Measurements from ENCODE around the gene MIX23. TPM values are rescaled to one million over a fixed set of nuclear protein-coding genes. Genes with fewer than 3 reads are reported as not detected.

MIX23 gene
- total RNA-seq, 1 donor from 2014 or later = 104 TPM

- Histone ChIP-seq H2AFZ (replicated peaks) (no peak overlapping the region), H3K9me3 (ENCODE audit: low read depth) (no peaks in the 10 kb centered on the region), H3K27me3 (no peaks in the 10 kb centered on the region), H4K20me1 (ENCODE audit: low read depth) (peaks cover 17% of the 10 kb centered on the region), H3K27ac (no peak overlapping the region), H3K4me1 (no peaks in the 10 kb centered on the region), H3K79me2 (ENCODE audit: low read depth) (no peaks in the 10 kb centered on the region), H3K4me3 (no peak overlapping the region), H3K4me2 (no peak overlapping the region), H3K36me3 (no peaks in the 10 kb centered on the region), H3F3A (ENCODE audit: low read depth) (no peaks in the 10 kb centered on the region), H3K9ac (no peak overlapping the region)
- TF ChIP-seq EZH2 (IDR thresholded peaks at IDR 0.05) (no peak), EZH2phosphoT487 (IDR thresholded peaks at IDR 0.05) (no peak), CTCF (IDR thresholded peaks at IDR 0.05) (no peak)
- peaks cover 2% of the 10 kb centered on the region for H3K36me3 Mint-ChIP-seq
- H3K27ac Mint-ChIP-seq = no peak overlapping the region
- no peak overlapping the region for H3K4me3 Mint-ChIP-seq
- H3K27me3 Mint-ChIP-seq (ENCODE audit: insufficient read depth, low read depth) = no peaks in the 10 kb centered on the region
- H3K4me1 Mint-ChIP-seq = no peaks in the 10 kb centered on the region
- DNase-seq (ENCODE audit: low spot score) = no peak
- H3K9me3 Mint-ChIP-seq = no peaks in the 10 kb centered on the region
Observed at GRCh38 chr3:122391681-122392446, 8.8 kb upstream of the MIX23 start.

- H3K27ac ChIP-seq = no peak overlapping the region
- H3K9me3 Mint-ChIP-seq = no peaks in the 10 kb centered on the region
- H3K27me3 ChIP-seq = no peaks in the 10 kb centered on the region
- no peak overlapping the region for H3K4me3 ChIP-seq
- peaks cover 2% of the 10 kb centered on the region for H3K79me2 ChIP-seq (ENCODE audit: low read depth)
- H3K4me3 Mint-ChIP-seq = no peak overlapping the region
- no peak overlapping the region for H3K9ac ChIP-seq
- no peak overlapping the region for H3K4me2 ChIP-seq
- H3K36me3 Mint-ChIP-seq = peaks cover 2% of the 10 kb centered on the region
- no peaks in the 10 kb centered on the region for H3K9me3 ChIP-seq (ENCODE audit: low read depth)
- peaks cover 7% of the 10 kb centered on the region for H3K4me1 Mint-ChIP-seq
- no peak overlapping the region for H2AFZ ChIP-seq (replicated peaks)
- TF ChIP-seq CTCF (IDR thresholded peaks at IDR 0.05) (no peak), EZH2phosphoT487 (IDR thresholded peaks at IDR 0.05) (no peak), EZH2 (IDR thresholded peaks at IDR 0.05) (no peak)
- H3K4me1 ChIP-seq = peaks cover 3% of the 10 kb centered on the region
- no peaks in the 10 kb centered on the region for H3F3A ChIP-seq (ENCODE audit: low read depth)
- H3K27ac Mint-ChIP-seq = no peak overlapping the region
- H4K20me1 ChIP-seq (ENCODE audit: low read depth) = peaks cover 17% of the 10 kb centered on the region
- H3K27me3 Mint-ChIP-seq (ENCODE audit: insufficient read depth, low read depth) = no peaks in the 10 kb centered on the region
- no peaks in the 10 kb centered on the region for H3K36me3 ChIP-seq
- no peak for DNase-seq (ENCODE audit: low spot score)
Observed at GRCh38 chr3:122390665-122391064, 7.6 kb upstream of the MIX23 start.

GRCh38 chr3:122389892-122390291, 6.9 kb upstream of the MIX23 start:
- no peaks in the 10 kb centered on the region for H3K27me3 Mint-ChIP-seq (ENCODE audit: insufficient read depth, low read depth)
- Histone ChIP-seq H3K9ac (no peak overlapping the region), H3K4me2 (no peak overlapping the region), H3K9me3 (ENCODE audit: low read depth) (no peaks in the 10 kb centered on the region), H3K36me3 (no peaks in the 10 kb centered on the region), H2AFZ (replicated peaks) (no peak overlapping the region), H3K27ac (no peak overlapping the region), H4K20me1 (ENCODE audit: low read depth) (peaks cover 17% of the 10 kb centered on the region), H3K4me3 (no peak overlapping the region), H3K4me1 (peaks cover 7% of the 10 kb centered on the region), H3K79me2 (ENCODE audit: low read depth) (peaks cover 9% of the 10 kb centered on the region), H3K27me3 (no peaks in the 10 kb centered on the region), H3F3A (ENCODE audit: low read depth) (no peaks in the 10 kb centered on the region)
- no peaks in the 10 kb centered on the region for H3K9me3 Mint-ChIP-seq
- no peak for TF ChIP-seq EZH2 (IDR thresholded peaks at IDR 0.05)
- no peak for TF ChIP-seq EZH2phosphoT487 (IDR thresholded peaks at IDR 0.05)
- no peak for TF ChIP-seq CTCF (IDR thresholded peaks at IDR 0.05)
- H3K4me1 Mint-ChIP-seq = peaks cover 10% of the 10 kb centered on the region
- H3K4me3 Mint-ChIP-seq = no peak overlapping the region
- no peak for DNase-seq (ENCODE audit: low spot score)
- no peak overlapping the region for H3K27ac Mint-ChIP-seq
- H3K36me3 Mint-ChIP-seq = peaks cover 2% of the 10 kb centered on the region
